H1 (cell line): ENCODE results near the gene MBD3L2.

Experiments used
- BRCA1 ChIP-seq: IDR thresholded peaks from 2 replicates; pipeline ENCODE4 v1.6.1; 2012; ENCODE audit warnings: low read depth, low read length, improper control_type of control experiment
- CHD2 ChIP-seq: IDR thresholded peaks from 2 replicates; pipeline ENCODE4 v1.6.1; 2012; ENCODE audit warnings: low read length, improper control_type of control experiment
- EP300 ChIP-seq, 2 experiments: IDR thresholded peaks; 1 replicate in 1 of 2; 2 replicates in 1 of 2; pipeline ENCODE4 v1.6.1; 2011 to 2012; ENCODE audit warnings: low read depth in 2 of 2, low read length in 2 of 2, mild to moderate bottlenecking in 2 of 2, borderline replicate concordance in 1 of 2, inconsistent platforms in 1 of 2, moderate library complexity in 1 of 2
- NRF1 ChIP-seq: IDR thresholded peaks from 2 replicates; pipeline ENCODE4 v1.6.1; 2011; ENCODE audit warnings: mild to moderate bottlenecking, low read depth, low read length, improper control_type of control experiment
- POLR2AphosphoS5 ChIP-seq: IDR thresholded peaks from 2 replicates; pipeline ENCODE4 v1.6.1; 2011; ENCODE audit warnings: low read depth, low read length
- POU5F1 ChIP-seq: IDR thresholded peaks from 2 replicates; pipeline ENCODE4 v1.6.1; 2011; ENCODE audit warnings: low read depth, mild to moderate bottlenecking, low read length, moderate library complexity
- SP1 ChIP-seq: IDR thresholded peaks from 2 replicates; pipeline ENCODE4 v1.6.1; 2011; ENCODE audit warnings: low read depth, low read length
- TAF1 ChIP-seq: IDR thresholded peaks from 2 replicates; pipeline ENCODE4 v1.6.1; 2011; ENCODE audit warnings: mild to moderate bottlenecking, low read depth, low read length
- YY1 ChIP-seq: IDR thresholded peaks from 2 replicates; pipeline ENCODE4 v1.6.1; 2011; ENCODE audit warnings: low read depth, mild to moderate bottlenecking, low read length
- TF ChIP-seq, protein P1 (sequence below), 3 experiments: IDR thresholded peaks; 1 replicate in 2 of 3; 2 replicates in 1 of 3; pipeline versions ENCODE4 v1.5.1 to v1.6.1; 2011; ENCODE audit warnings: low read length in 3 of 3, mild to moderate bottlenecking in 3 of 3, inconsistent platforms in 2 of 3, low read depth in 1 of 3, moderate library complexity in 1 of 3; ENCODE audit not compliant: insufficient read depth in 1 of 3; ENCODE audit errors: control extremely low read depth in 1 of 3

DNA sequence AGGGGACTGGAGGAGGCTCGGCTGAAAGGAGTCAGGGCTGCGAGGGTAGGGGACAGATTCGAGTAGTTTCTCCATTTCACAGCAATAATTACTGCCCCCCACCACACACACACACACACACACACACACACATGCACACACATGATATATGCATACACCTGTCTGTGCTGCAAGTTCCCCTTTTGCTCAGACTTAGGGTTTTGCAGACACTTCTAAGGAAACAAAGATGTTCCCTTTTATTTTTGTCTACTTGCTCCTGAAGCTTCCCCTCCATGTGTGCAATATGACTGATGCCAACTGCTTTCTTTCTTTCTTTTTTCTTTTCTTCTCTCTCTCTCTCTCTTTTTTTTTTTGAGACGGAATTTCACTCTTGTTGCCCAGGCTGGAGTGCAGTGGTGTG is 41.3 kb upstream of the MBD3L2 start:
- TF ChIP-seq YY1 = no peak
- TF ChIP-seq, protein P1, sequence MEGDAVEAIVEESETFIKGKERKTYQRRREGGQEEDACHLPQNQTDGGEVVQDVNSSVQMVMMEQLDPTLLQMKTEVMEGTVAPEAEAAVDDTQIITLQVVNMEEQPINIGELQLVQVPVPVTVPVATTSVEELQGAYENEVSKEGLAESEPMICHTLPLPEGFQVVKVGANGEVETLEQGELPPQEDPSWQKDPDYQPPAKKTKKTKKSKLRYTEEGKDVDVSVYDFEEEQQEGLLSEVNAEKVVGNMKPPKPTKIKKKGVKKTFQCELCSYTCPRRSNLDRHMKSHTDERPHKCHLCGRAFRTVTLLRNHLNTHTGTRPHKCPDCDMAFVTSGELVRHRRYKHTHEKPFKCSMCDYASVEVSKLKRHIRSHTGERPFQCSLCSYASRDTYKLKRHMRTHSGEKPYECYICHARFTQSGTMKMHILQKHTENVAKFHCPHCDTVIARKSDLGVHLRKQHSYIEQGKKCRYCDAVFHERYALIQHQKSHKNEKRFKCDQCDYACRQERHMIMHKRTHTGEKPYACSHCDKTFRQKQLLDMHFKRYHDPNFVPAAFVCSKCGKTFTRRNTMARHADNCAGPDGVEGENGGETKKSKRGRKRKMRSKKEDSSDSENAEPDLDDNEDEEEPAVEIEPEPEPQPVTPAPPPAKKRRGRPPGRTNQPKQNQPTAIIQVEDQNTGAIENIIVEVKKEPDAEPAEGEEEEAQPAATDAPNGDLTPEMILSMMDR (IDR thresholded peaks at IDR 0.05; ENCODE audit: control extremely low read depth in 1 of 3, insufficient read depth in 1 of 3, low read depth in 1 of 3, low read length in 3 of 3) = no peak
- TF ChIP-seq POLR2AphosphoS5 = no peak
- no peak for TF ChIP-seq BRCA1
- TF ChIP-seq NRF1 = no peak
- TF ChIP-seq CHD2 = no peak
- TF ChIP-seq EP300 (IDR thresholded peaks at IDR 0.05; ENCODE audit: borderline replicate concordance in 1 of 2, low read depth in 2 of 2, low read length in 2 of 2) = no peak
- TF ChIP-seq TAF1 = no peak
- TF ChIP-seq POU5F1 = no peak
- TF ChIP-seq SP1 = no peak
